ENCODE results near the gene LACRT.

GRCh38 chr12:54586620-54587019, 48.1 kb downstream of the LACRT start:
- no peak for TF ChIP-seq CTCF (IDR thresholded peaks at IDR 0.05; ENCODE audit: low read length)
- no peak for TF ChIP-seq EZH2 (IDR thresholded peaks at IDR 0.05; ENCODE audit: borderline replicate concordance, low read length)

Data from OCI-LY1 (cell line).